WERI-Rb-1 (cell line): ENCODE data around the gene GALNTL6.

Experiments
- DNase-seq: peaks from one replicate; pipeline ENCODE4 v3.0.0-alpha.2; 2020
- H3K27ac ChIP-seq: fragments of 250-450 bp; sonication (Bioruptor Pico); 2 replicates; pipeline ENCODE4 v1.5.1; 2020; ENCODE audit warnings: mild to moderate bottlenecking, moderate library complexity
- H3K27me3 ChIP-seq: fragments of 250-450 bp; sonication (Bioruptor Pico); 2 replicates; pipeline ENCODE4 v1.5.1; 2021; ENCODE audit warnings: mild to moderate bottlenecking, low read depth, moderate library complexity; ENCODE audit not compliant: insufficient read depth, severe bottlenecking
- H3K36me3 ChIP-seq: fragments of 250-450 bp; sonication (Bioruptor Pico); 2 replicates; pipeline ENCODE4 v1.5.1; 2020; ENCODE audit warnings: mild to moderate bottlenecking, moderate library complexity
- H3K4me3 ChIP-seq: 2 replicates; pipeline ENCODE4 v1.5.1; 2011; ENCODE audit warnings: low read depth, mild to moderate bottlenecking, control low read depth, low read length
- H3K9me3 ChIP-seq: fragments of 250-450 bp; sonication (Bioruptor Pico); 2 replicates; pipeline ENCODE4 v1.5.1; 2021; ENCODE audit warnings: mild to moderate bottlenecking, moderate library complexity; ENCODE audit not compliant: severe bottlenecking
- TF ChIP-seq, protein P1 (sequence below): IDR thresholded peaks from 2 replicates; pipeline ENCODE4 v1.5.1; 2011; ENCODE audit warnings: low read depth, mild to moderate bottlenecking, control low read depth, inconsistent platforms, low read length

Gene GALNTL6

GRCh38 chr4:172099376-172099775 lies 286.2 kb downstream of the GALNTL6 start:
- Histone ChIP-seq H3K36me3 (no peaks in the 10 kb centered on the region), H3K9me3 (no peaks in the 10 kb centered on the region), H3K27me3 (no peaks in the 10 kb centered on the region), H3K4me3 (no peak overlapping the region), H3K27ac (no peak overlapping the region)
- no peak for DNase-seq
- TF ChIP-seq, protein P1, sequence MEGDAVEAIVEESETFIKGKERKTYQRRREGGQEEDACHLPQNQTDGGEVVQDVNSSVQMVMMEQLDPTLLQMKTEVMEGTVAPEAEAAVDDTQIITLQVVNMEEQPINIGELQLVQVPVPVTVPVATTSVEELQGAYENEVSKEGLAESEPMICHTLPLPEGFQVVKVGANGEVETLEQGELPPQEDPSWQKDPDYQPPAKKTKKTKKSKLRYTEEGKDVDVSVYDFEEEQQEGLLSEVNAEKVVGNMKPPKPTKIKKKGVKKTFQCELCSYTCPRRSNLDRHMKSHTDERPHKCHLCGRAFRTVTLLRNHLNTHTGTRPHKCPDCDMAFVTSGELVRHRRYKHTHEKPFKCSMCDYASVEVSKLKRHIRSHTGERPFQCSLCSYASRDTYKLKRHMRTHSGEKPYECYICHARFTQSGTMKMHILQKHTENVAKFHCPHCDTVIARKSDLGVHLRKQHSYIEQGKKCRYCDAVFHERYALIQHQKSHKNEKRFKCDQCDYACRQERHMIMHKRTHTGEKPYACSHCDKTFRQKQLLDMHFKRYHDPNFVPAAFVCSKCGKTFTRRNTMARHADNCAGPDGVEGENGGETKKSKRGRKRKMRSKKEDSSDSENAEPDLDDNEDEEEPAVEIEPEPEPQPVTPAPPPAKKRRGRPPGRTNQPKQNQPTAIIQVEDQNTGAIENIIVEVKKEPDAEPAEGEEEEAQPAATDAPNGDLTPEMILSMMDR: no peak

DNA sequence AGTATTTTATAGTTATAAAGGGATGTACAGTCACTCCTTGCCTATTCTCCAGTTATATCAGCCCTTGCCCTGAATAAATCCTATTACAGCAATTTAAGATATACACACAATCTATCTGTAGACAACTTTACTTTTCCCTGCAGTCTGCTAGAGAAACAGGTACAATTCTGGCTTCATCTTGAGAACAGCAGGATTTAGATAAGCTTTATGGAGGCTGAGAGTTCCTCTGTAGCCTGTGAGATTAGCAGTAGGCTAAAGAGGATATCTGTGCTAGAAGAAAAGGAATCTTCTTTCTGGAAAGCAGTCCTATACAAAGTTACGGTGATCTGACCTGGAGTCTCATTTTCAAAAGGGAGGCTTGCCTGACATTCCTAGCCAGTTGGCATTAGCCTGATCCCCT lies 290.3 kb downstream of the GALNTL6 start:
- no peaks in the 10 kb centered on the region for H3K9me3 ChIP-seq
- no peak overlapping the region for H3K4me3 ChIP-seq
- H3K27ac ChIP-seq: no peak overlapping the region
- H3K27me3 ChIP-seq: no peaks in the 10 kb centered on the region
- TF ChIP-seq, protein P1: no peak
- DNase-seq: no peak
- no peaks in the 10 kb centered on the region for H3K36me3 ChIP-seq

DNA sequence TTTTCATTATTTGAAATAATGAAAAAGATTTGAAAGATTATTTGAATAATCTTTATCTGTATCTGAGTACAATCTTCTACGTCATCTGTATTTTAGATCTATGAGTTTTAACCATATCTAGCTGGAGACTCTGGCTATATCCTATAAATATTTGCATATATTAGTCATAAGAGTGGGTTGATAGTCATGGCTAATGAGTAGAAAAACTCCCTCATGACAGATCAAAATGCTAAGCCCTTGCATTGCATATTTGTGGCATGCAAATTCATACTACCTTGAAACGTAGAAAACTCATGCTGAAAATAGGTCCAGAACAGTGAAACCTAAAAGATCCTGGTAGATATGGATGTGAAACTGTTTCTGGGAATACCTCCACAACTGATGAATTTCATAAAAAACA lies 291.3 kb downstream of the GALNTL6 start:
- no peaks in the 10 kb centered on the region for H3K36me3 ChIP-seq
- H3K27me3 ChIP-seq: no peaks in the 10 kb centered on the region
- TF ChIP-seq, protein P1: no peak
- no peak for DNase-seq
- no peaks in the 10 kb centered on the region for H3K9me3 ChIP-seq
- no peak overlapping the region for H3K4me3 ChIP-seq
- H3K27ac ChIP-seq: no peak overlapping the region

DNA sequence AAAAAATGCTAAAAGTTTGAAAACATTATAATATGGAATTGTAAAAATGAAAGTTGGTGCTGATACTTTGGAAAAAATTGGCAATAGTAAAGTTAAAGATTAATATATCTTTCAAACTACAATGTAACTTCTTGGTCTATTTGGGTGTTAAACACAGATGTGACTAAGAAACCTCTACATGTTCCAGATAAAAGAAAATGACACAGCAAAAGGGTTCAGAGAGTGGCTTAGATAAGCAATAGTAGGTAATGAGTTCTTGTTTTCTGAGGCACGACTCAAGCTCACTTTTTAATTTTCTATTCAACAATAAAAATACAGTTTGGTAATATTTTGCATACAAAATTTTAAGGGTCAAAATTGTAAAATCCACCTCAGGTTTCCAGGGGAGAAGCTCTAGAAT lies 292.7 kb downstream of the GALNTL6 start:
- no peak overlapping the region for H3K4me3 ChIP-seq
- no peak overlapping the region for H3K27ac ChIP-seq
- H3K36me3 ChIP-seq: no peaks in the 10 kb centered on the region
- no peaks in the 10 kb centered on the region for H3K9me3 ChIP-seq
- no peak for DNase-seq
- no peaks in the 10 kb centered on the region for H3K27me3 ChIP-seq
- TF ChIP-seq, protein P1: no peak

DNA sequence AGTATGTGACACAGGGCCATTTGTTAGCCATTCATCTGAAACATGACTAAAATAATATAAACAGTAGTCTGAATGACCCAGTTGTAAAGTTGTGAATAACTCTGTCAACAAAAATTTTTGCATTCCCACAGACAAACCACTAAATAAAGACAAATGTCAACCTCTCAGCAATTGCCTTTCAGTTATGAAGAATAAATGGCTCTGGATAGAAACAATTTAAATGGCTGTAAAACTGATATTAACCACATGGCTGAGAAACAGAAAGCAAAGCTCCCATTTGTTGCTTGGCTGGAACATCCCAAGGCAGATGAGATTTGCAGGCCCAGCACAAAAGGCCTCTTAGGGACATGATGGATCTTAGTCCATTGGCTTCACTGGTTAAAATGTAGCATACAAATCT lies 296.3 kb downstream of the GALNTL6 start:
- TF ChIP-seq, protein P1: no peak
- DNase-seq: no peak

GRCh38 chr4:172124656-172125308 lies 311.6 kb downstream of the GALNTL6 start:
- no peak for DNase-seq
- no peak overlapping the region for H3K4me3 ChIP-seq
- H3K36me3 ChIP-seq: no peaks in the 10 kb centered on the region
- H3K27me3 ChIP-seq: no peaks in the 10 kb centered on the region
- H3K27ac ChIP-seq: no peak overlapping the region
- TF ChIP-seq, protein P1: no peak
- no peaks in the 10 kb centered on the region for H3K9me3 ChIP-seq

More for the DNA sequence above, 296.3 kb downstream of the GALNTL6 start:
- H3K36me3 ChIP-seq: no peaks in the 10 kb centered on the region
- H3K27me3 ChIP-seq: no peaks in the 10 kb centered on the region
- no peak overlapping the region for H3K4me3 ChIP-seq
- H3K9me3 ChIP-seq: no peaks in the 10 kb centered on the region
- no peak overlapping the region for H3K27ac ChIP-seq
